Fibroblast of the aortic adventitia (primary cell): Measurements from ENCODE around the gene ATOH7. TPM values are rescaled to one million over a fixed set of nuclear protein-coding genes. Genes with fewer than 3 reads are reported as not detected.

Experiments
- DNase-seq: peaks from one replicate; pipeline ENCODE4 v3.0.0-alpha.2; 2010; ENCODE audit warnings: low read depth
- H3K4me3 ChIP-seq: 2 replicates; pipeline ENCODE4 v1.5.1; 2011; ENCODE audit warnings: low read depth, mild to moderate bottlenecking, control low read depth, low read length, moderate library complexity
- total RNA-seq: library from RNA; depleted of rRNA; stranded (reverse); fragments of >200 nt; gene quantifications from 2 replicates; pipeline ENCODE4 v1.2.3, GENCODE V29; 2012; ENCODE audit warnings: low replicate concordance
- TF ChIP-seq, protein P1 (sequence below): IDR thresholded peaks from 2 replicates; pipeline ENCODE4 v1.5.1; 2011; ENCODE audit warnings: mild to moderate bottlenecking, low read length, control low read depth, inconsistent platforms; ENCODE audit not compliant: insufficient read depth

The ATOH7 gene
- total RNA-seq, 1 donor = not detected

DNA sequence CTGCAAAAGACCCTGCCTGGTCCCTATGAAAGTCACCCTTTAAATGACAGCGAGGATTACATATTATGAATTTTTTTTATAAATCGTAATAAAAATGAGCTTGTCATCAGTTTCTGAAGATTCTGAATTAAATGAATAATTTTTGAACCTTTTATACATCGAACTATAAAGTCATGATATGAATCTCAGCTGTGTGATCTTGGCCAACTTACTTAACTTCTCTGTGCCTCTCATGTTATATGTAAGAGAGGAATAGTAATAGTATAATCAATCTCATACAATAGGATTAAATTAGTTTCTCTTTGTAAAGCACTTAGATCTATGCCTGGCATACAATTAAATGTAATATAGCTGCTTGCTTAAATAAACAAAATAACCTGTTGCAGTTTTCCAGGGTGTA is 5.3 kb upstream of the ATOH7 start:
- no peak overlapping the region for H3K4me3 ChIP-seq
- TF ChIP-seq, protein P1, sequence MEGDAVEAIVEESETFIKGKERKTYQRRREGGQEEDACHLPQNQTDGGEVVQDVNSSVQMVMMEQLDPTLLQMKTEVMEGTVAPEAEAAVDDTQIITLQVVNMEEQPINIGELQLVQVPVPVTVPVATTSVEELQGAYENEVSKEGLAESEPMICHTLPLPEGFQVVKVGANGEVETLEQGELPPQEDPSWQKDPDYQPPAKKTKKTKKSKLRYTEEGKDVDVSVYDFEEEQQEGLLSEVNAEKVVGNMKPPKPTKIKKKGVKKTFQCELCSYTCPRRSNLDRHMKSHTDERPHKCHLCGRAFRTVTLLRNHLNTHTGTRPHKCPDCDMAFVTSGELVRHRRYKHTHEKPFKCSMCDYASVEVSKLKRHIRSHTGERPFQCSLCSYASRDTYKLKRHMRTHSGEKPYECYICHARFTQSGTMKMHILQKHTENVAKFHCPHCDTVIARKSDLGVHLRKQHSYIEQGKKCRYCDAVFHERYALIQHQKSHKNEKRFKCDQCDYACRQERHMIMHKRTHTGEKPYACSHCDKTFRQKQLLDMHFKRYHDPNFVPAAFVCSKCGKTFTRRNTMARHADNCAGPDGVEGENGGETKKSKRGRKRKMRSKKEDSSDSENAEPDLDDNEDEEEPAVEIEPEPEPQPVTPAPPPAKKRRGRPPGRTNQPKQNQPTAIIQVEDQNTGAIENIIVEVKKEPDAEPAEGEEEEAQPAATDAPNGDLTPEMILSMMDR = no peak
- no peak for DNase-seq

DNA sequence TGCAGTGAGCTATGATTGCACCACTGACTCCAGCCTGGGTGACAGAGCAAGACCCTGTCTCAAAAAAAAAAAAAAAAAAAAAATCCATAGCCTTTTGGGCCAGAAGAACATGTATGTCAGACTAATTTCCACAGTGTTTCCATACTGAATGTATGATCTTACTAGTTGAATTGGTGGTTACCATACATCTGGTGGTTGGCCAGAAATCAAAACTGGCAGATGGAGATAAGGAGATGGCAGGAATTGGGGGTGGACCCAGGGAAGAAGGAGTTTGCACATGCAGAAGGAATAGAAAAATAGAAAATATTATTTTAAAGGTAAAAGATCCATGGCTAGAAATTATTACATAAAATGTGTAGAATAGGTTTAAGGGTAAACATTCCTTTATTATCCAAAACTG is 3.7 kb upstream of the ATOH7 start:
- H3K4me3 ChIP-seq = no peak overlapping the region
- TF ChIP-seq, protein P1 = no peak

DNA sequence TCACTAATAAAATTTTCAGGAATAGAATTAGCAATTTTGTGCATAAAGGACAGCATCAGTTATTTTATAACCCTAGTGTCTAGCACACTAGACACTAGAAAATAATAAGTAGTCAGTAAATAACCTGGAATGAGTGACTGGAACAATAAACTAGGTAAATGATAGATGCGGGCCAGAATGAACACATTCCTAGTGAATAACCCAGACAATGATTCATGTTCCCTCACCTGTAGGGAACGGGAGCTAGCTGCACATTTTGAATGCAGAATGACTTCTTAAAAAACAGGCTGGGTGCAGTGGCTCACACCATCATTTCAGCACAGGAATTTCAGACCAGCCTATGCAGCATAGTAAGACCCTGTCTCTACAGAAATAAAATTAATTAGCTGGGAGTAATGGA is 3.2 kb upstream of the ATOH7 start:
- TF ChIP-seq, protein P1 = no peak
- H3K4me3 ChIP-seq = no peak overlapping the region
- no peak for DNase-seq

More for the DNA sequence above, 3.7 kb upstream of the ATOH7 start:
- no peak for DNase-seq

DNA sequence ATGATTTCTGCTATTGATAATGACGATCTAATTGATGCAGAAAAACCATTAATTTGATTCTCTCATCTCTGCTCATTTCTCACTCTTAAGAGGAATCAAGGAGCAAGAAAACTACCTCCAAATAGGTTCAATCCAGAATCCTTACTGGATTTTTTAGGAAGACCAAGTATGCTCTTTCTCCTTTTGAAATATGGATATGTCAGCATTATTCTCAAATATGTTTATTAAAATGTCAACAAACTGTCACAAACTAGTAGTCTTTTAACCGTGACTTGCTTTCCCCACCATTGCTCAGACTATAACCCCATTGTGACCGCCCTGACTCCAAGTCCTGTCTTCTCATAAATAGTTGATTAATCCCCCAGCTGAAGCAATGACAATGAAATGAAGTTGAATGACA is 1.1 kb upstream of the ATOH7 start:
- TF ChIP-seq, protein P1 = no peak
- no peak for DNase-seq

DNA sequence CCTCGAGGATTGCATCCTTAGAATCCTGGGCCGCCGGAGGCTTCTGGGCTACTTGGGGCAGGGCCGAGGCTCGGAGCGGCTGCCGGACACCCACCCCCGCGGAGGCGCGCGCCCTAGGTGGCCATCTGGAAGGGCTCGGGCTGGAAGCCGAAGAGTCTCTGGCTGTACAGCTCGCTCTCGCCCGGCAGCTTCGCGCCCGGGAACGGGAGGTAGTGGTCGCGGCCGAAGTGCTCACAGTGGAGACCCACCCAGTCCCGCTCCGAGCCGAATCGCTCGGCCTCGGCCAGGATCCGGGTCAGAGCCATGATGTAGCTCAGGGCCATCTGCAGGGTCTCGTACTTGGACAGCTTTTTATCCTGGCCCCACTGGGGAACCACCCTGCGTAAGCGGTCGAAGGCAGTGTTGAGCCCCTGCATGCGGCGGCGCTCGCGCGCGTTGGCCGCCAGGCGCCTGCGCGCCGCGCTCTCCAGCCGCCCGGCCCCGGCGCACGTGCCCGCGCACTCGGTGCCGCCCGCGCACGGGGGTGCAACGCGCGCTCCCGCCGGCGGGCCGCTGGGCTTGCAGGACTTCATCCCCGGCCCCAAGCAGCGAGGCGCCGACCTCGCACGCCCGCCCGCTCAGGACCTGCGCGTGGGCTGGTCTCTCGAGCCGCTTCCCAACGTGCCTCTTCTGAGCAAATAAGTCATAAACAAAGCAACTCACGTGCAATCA is 652 bp downstream of the ATOH7 start:
- H3K4me3 ChIP-seq = peak overlapping the region; percentile 74
- peak; percentile 53 for DNase-seq
- TF ChIP-seq, protein P1 = peak; percentile 14

More for the DNA sequence above, 1.1 kb upstream of the ATOH7 start:
- H3K4me3 ChIP-seq = no peak overlapping the region

DNA sequence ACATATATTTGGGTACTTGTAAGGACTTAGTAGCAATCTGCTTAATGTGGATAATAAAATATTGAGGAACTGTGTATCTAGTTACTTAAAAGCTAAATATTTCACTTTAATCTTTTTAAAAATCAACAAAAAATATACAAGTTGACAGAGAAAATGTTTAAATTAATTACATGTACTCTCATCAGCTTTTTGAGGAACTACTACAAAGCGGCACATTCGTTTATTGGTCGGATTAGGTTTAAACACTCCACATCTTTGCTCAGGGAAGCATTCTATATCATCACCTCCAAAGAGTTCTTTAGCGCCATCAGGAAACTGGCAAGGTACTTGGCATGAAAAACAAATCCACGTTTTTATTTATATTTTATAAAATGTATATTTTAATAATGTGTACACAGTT is 1.6 kb downstream of the ATOH7 start:
- H3K4me3 ChIP-seq = no peak overlapping the region
- no peak for DNase-seq
- TF ChIP-seq, protein P1 = no peak

DNA sequence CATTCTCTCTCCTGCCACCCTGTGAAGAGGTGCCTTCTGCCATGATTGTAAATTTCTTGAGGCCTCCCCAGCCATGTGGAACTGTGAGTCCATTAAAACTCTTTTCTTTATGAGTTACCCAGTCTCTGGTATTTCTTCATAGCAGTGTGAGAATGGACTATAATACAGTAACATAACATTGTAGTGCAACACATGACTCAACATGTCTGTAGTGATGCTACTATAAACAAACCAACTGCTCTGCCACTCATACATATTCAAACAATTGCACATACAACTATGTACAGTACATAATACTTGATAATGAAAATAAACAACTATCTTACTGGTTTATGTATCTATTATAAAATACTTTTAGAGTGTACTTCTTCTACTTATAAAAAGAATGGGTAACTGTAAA is 7.1 kb downstream of the ATOH7 start:
- TF ChIP-seq, protein P1 = no peak
- H3K4me3 ChIP-seq = no peak overlapping the region
- no peak for DNase-seq
